NCI-H2196 (cell line): ENCODE data around the gene DHX30.
"Not testable (repeated sequence)": the region's sequence is repeated elsewhere in the genome, so short reads cannot be mapped to it uniquely, and the experiment has no call there.

Experiments used
- DNase-seq: peaks from one replicate; lab custom pipeline; 2025; ENCODE audit not compliant: unreplicated experiment; lab: John Stamatoyannopoulos, UW

Gene DHX30, protein sequence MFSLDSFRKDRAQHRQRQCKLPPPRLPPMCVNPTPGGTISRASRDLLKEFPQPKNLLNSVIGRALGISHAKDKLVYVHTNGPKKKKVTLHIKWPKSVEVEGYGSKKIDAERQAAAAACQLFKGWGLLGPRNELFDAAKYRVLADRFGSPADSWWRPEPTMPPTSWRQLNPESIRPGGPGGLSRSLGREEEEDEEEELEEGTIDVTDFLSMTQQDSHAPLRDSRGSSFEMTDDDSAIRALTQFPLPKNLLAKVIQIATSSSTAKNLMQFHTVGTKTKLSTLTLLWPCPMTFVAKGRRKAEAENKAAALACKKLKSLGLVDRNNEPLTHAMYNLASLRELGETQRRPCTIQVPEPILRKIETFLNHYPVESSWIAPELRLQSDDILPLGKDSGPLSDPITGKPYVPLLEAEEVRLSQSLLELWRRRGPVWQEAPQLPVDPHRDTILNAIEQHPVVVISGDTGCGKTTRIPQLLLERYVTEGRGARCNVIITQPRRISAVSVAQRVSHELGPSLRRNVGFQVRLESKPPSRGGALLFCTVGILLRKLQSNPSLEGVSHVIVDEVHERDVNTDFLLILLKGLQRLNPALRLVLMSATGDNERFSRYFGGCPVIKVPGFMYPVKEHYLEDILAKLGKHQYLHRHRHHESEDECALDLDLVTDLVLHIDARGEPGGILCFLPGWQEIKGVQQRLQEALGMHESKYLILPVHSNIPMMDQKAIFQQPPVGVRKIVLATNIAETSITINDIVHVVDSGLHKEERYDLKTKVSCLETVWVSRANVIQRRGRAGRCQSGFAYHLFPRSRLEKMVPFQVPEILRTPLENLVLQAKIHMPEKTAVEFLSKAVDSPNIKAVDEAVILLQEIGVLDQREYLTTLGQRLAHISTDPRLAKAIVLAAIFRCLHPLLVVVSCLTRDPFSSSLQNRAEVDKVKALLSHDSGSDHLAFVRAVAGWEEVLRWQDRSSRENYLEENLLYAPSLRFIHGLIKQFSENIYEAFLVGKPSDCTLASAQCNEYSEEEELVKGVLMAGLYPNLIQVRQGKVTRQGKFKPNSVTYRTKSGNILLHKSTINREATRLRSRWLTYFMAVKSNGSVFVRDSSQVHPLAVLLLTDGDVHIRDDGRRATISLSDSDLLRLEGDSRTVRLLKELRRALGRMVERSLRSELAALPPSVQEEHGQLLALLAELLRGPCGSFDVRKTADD

DNA sequence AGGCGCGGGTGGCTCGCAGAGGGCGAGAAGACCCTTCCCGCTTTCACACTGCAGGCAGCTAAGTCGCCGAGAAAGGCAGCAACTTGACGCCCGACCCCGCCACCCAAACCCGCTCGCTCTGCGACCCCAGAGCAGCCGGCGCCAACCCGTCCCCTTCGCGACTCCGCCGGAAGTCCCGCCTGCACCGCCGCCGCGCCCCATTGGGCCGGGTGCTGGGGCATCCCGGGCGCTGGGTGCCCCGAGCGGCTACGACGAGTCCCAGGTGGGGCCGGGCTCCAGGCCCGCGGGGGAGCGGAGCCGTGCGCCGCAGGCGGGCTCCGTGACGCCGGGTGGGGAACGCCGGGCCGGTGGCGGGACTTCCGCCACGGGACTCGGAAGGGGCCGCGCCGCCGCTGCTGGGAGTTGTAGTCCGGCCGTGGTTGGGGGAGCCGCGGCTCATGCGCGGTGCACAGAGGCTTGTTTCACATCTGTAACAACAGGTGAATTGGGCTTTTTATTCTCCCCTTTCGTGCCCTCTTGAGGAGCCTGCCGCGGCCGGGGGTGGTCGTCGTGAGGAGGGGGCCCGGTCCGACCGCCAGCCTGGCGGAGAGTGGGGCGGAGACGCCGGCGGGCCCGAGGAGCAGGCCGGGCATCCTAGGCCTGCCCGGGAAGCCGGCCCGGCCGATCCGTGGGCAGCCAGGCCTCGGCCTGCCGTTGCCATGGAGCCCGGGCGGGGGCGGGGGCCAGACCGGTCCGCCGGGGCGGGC, at the start of gene DHX30:
DHX30 (plus strand) TSS at position 405 of the 746 bp plus-strand sequence. CDS start 7,546 bp downstream, outside the sequence.
- DNase-seq, result peak; percentile 58

DNA sequence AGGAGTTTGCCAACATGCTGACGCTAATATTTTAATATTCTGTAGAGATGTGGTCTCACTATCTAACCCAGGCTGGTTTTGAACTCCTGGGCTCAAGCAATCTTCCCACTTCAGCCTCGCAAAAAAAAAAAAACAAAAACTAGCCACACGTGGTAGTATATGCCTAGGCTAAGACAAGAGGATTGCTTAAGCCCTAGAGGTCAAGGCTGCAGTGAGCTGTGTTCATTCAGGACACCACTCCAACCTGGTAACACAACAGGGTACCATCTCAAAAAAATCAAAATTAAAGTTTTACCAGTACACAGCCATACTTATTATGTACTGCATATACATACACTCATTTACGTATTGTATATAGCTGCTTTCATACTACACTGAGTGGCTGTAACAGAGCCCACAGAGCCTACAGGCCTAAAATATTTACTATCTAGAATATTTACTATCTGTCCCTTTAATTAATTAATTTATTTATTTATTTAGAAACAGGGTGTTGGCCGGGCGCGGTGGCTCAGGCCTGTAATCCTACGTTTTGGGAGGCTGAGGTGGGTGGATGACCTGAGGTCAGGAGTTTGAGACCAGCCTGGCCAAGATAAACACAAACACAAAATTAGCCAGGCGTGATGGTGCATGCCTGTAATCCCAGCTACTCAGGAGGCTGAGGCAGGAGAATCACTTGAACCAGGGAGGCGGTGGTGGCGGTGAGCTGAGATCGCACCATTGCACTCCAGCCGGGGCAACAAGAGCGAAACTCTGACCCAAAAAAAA, 44.5 kb upstream of the DHX30 start:
- DNase-seq, result no peak

DNA sequence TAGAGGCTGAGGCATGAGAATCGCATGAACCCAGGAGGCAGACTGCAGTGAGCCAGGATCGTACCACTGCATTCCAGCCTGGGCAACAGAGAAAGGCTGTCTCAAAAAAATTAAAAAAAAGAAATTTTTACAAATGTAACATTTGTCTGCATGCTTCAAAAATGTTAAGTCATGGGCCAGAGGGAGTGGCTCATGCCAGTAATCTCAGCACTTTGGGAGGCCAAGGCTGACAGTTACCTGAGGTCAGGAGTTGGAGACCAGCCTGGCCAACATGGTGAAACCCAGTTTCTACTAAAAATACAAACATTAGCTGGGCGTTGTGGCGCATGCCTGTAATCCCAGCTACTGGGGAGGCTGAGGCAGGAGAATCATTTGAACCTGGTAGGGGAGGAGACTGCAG, 42.7 kb upstream of the DHX30 start:
- not testable (repeated sequence) for DNase-seq

DNA sequence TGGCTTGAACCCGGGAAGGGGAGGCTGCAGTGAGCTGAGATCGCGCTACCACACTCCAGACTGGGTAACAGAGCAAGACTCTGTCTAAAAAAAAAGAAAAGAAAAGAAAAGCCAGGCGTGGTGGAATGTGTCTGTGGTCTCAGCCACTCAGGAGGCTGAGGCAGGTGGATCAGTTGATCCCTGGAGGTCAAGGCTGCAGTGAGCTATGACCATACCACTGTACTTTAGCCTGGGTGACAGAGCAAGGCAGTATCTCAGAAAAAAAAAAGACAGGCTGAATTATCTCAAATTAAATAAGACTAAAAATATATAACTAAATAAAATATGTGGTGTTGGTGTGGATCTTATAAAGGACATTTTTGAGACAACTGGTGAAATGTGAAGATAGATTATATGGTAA, 41.9 kb upstream of the DHX30 start:
- DNase-seq, result no peak

DNA sequence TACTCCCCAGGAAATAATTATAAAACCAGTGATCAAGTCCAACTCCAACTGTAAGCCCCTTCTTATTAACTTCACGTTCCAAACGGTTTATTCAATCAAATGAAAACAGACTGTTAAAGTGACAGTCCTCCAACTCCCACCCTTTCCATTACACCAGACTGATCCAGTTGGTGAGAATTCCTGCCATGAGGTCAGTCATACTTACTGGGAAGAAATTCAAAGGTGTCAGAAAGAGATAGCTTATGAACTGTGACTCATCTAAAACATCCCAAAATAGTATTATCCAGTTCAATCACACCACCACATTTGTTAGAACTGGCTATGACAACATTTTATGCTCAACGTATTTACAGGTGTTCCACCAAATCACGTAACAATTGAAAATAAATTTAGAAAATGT, 40.7 kb upstream of the DHX30 start:
- DNase-seq, result no peak

DNA sequence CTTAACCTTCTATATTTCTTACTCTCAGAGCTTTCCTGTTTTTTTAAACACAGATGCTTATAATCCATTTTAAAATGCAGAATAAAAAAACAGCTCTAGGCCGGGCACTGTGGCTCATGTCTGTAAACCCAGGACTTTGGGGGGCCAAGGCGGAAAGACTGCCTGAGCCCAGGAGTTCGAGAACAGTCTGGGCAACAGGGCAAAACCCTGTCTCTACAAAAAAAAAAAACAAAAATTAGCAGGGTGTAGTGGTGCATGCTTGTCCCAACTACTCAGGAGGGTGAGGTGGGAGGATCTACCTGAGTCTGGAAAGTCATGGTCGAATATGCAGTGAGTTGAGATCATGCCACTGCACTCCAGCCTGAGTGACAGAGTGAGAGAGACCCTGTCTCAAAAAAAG, 36.8 kb upstream of the DHX30 start:
- DNase-seq, result no peak

DNA sequence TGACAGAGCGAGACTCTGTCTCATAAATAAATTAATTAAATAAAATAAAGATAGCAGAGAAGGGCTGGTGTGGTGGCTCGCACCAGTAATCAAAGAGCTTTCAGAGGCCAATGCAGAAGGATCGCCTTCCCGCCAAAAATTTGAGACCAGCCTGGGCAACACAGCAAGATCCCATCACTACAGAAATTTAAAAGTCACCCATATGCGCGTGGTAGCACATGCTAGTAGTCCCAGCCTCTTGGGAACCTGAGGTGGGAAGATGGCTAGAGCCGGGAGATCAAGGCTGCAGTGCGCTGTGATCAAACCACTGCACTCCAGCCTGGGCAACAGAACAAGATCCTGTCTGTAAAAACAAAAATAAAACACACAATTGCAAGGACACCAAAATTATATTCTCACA, 30.9 kb upstream of the DHX30 start:
- DNase-seq, result no peak

DNA sequence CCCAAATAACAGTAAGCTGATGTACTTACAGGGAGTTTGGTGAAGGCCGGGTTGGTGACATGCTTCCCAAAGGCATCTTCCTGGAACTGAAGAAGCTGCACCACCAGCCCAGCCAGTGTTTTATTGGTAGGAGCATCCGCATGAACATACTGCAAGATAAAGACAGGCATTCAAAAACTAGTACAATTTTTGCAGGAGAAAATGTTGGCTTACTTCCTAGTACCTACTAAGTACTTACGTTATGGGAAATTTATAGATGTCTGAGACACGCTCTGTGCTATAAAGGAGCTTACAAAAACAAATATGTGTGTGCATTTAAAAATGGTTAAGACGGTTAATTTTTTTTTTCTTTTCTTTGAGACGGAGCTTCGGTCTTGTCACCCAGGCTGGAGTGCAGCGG, 30.1 kb upstream of the DHX30 start:
- no peak for DNase-seq

GRCh38 chr3:47778746-47779145, 24.2 kb upstream of the DHX30 start:
- no peak for DNase-seq

DNA sequence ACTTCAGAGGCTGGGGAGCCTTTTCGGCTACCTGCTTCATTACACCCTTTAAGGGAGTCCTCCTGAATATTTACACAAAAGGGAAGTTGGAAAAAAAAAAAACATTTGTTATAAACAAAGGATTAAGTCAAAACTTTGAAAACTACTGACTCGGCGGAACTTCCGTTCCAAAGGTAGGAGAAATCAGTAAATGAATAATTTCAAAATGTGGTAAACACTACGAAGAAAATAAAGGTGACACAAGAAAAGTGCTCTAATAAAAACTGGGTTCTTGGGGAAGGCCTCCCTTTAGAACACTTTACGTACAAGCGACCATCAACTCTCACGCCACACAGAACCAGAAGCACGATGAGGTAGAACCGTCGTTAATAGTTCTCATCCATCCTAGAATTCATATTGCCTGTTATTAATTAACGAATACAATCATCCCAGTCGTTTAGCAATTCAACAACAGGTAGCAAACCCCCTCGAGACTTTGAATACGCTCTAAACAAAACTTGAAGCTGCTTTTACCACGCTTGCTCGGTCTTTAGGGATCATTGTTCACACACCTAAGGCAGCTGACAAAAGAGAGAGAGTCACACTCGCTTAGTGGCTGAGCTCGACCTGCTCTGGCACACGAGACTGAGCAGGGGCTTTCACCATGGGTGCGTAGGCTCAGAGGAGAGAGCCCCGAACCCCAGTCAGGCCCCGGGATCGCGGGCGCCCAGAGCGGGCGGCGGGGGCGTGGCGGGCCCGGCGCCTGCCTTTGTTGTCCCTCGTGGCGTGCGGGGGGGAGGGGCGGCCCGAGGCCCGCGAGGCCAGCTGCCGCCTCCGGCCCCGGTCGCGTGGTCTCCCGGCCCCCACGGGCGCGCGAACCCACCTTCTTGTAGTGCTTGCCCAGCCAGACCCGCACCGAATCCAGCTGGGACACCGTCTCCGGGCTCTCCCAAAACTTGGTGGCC, 21.9 kb upstream of the DHX30 start:
- DNase-seq, result peak; percentile 35

GRCh38 chr3:47781685-47782445, 21.1 kb upstream of the DHX30 start, which contains the start of gene SMARCC1:
TSS of gene SMARCC1 (minus strand) at chr3:47781893. CDS start at chr3:47781797, 96 bp downstream.
- DNase-seq, result peak; percentile 89

- no peak for DNase-seq
These were observed 20.3 kb upstream of the DHX30 start for GRCh38 chr3:47782446-47783308.

DNA sequence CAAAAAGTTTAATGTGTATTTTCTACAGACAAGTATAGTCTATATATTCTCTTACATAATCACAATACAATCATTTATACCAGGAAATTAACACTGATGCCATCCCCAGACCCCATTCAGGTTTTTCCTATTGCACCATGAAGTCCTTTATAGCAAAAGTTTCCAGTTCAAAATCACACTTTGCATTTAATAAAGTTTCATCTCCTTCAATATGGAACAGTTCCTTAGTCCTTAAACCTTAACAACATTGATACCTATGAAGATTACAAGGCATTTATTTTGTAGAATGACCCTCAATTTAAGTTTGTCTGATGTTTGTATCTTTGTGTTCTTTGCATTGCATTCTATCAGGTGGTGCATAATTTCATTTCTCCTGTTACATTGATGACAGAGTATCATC, 19.3 kb upstream of the DHX30 start:
- no peak for DNase-seq

GRCh38 chr3:47791193-47791855, 11.6 kb upstream of the DHX30 start:
- no peak for DNase-seq

DNA sequence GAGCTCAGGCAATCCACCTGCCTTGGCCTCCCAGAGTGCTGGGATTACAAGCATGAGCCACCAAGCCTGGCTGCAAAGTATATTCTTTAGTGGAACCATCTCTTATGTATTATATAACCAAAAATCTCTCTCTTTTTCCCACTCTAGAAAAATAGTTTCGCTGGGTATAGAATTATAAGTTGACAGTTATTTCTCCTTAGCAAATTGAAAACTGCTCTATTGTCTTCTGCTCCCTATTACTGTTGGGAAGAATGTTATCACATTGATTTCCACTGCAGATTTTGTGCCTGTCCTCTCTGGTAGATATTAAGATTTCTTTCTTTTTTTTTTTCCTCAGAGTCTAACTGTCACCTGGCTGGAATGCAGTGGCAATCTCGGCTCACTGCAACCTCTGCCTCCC, 10.2 kb upstream of the DHX30 start:
- DNase-seq, result no peak

- DNase-seq, result no peak
These were observed 8.4 kb upstream of the DHX30 start for GRCh38 chr3:47794544-47794943.

DNA sequence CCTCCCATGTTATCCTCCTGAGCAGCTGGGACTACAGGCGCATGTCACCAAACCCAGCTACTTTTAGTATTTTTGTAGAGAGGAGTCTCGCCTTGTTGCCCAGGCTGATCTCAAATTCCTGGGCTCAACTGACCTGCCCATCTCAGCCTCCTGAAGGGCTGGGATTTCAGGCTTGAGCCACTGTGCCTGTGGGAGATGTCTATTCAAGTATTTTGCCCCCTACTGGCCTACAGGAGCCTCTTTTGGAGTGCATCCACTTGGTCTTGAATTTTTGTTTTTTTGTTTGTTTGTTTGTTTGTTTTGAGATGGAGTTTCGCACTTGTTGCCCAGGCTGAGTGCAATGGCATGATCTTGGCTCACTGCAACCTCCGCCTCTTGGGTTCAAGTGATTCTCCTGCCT, 3.2 kb upstream of the DHX30 start:
- no peak for DNase-seq
